Skeletal muscle tissue (tissue), 4 donors: ENCODE results near the gene NRL. TPM values are rescaled to one million over a fixed set of nuclear protein-coding genes. Genes with fewer than 3 reads are reported as not detected.

Experiments
- H3K27ac ChIP-seq: one replicate; pipeline ENCODE4 v1.7.0; 2013; ENCODE audit warnings: mild to moderate bottlenecking, low read depth, low read length, inconsistent platforms
- H3K27me3 ChIP-seq, 3 donors: one replicate each; pipeline ENCODE4 v1.7.0; 2013; ENCODE audit warnings: low read length in 3 of 3; ENCODE audit not compliant: control insufficient read depth in 3 of 3, insufficient read depth in 3 of 3
- H3K36me3 ChIP-seq, 3 donors: one replicate each; pipeline ENCODE4 v1.7.0; 2013; ENCODE audit warnings: low read length in 3 of 3; ENCODE audit not compliant: control insufficient read depth in 3 of 3, insufficient read depth in 3 of 3
- H3K4me1 ChIP-seq, 3 donors: one replicate each; pipeline ENCODE4 v1.7.0; 2013; ENCODE audit warnings: low read length in 3 of 3, mild to moderate bottlenecking in 3 of 3; ENCODE audit not compliant: control insufficient read depth in 3 of 3, insufficient read depth in 3 of 3
- H3K4me3 ChIP-seq, 3 donors: one replicate each; pipeline ENCODE4 v1.7.0; 2013; ENCODE audit warnings: low read length in 3 of 3
- H3K9ac ChIP-seq, 3 donors: one replicate each; pipeline ENCODE4 v1.7.0; 2013; ENCODE audit warnings: low read length in 3 of 3, mild to moderate bottlenecking in 3 of 3, moderate library complexity in 2 of 3, low read depth in 1 of 3
- H3K9me3 ChIP-seq, 3 donors: one replicate each; pipeline ENCODE4 v1.7.0; 2013; ENCODE audit warnings: low read length in 3 of 3; ENCODE audit not compliant: control insufficient read depth in 3 of 3
- total RNA-seq: library from RNA; depleted of rRNA; stranded (reverse); fragments of >200 nt; gene quantifications from one replicate; pipeline ENCODE4 v1.2.3, GENCODE V29; 2014
- donor health status: Osteomylitis.

The NRL gene
- total RNA-seq, 1 donor from 2014 or later = 2.1 TPM

DNA sequence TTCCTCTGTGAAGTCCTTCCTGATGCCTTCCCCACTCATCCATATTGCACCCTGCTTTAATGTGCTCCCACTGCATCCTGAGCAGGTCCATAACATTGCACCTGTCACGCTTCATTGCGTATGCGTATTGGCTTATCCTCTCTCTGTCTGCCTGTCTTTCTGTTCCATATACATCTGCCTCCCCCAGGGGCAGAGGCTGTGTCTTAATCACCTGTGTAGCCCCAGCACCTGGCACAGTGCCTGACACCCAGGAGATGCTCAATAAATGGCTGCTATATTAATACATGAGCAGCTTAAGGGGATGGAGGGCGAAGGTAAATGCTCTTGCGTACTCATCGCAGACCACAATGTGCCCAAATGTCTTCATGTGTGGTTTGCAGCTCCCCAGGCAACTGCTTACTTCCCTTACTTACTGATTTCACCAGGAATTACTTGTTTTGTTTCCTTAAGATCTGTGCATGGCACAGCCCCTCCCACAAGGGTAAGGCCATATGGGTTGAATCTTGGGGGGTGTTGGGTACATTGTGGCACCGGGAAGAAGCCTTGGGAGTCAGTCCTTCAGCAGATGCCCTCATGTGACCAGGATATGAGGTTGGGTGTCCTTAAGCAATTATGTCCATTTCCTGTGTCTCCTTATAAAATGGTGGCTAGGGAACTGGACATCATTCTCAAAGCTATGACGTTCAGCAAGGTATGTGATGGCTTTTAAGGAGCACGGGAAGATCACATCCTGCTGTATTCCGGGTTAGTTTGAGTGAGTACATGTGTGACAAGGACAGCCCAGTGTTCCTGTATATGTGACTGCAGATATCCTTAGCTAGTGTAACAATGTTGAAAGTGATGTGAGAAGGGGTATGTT, 44.2 kb downstream of the NRL start:
- Histone ChIP-seq H3K4me3 (no peak overlapping the region), H3K9me3 (no peaks in the 10 kb centered on the region), H3K9ac (no peak overlapping the region), H3K4me1 (peaks cover 0 to 6% (median 3%) of the 10 kb centered on the region in 3 donors), H3K36me3 (no peaks in the 10 kb centered on the region), H3K27ac (no peak overlapping the region), H3K27me3 (peaks cover 16 to 40% (median 38%) of the 10 kb centered on the region in 3 donors)

DNA sequence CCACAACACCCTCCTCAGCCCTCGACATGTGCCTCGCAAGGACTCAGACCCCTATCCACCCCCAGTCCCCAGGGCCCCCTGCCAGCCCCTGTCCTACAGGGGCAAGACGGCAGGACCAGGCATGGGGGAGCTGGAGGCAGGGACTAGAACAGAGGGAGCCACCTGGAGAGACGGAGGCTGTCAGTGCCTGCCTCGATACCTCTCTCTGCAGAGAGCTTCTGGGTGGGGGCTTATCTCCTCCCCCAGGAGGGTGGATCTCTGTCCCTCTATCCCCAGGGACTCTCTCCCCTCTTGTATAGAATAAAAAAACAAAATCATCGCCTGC, 45.4 kb downstream of the NRL start:
- no peak overlapping the region for H3K27ac ChIP-seq
- H3K4me3 ChIP-seq = no peak overlapping the region
- peaks cover 0 to 6% (median 3%) of the 10 kb centered on the region in 3 donors for H3K4me1 ChIP-seq
- H3K27me3 ChIP-seq = peaks cover 16 to 34% (median 27%) of the 10 kb centered on the region in 3 donors
- no peak overlapping the region for H3K9ac ChIP-seq
- H3K9me3 ChIP-seq = no peaks in the 10 kb centered on the region
- no peaks in the 10 kb centered on the region for H3K36me3 ChIP-seq

DNA sequence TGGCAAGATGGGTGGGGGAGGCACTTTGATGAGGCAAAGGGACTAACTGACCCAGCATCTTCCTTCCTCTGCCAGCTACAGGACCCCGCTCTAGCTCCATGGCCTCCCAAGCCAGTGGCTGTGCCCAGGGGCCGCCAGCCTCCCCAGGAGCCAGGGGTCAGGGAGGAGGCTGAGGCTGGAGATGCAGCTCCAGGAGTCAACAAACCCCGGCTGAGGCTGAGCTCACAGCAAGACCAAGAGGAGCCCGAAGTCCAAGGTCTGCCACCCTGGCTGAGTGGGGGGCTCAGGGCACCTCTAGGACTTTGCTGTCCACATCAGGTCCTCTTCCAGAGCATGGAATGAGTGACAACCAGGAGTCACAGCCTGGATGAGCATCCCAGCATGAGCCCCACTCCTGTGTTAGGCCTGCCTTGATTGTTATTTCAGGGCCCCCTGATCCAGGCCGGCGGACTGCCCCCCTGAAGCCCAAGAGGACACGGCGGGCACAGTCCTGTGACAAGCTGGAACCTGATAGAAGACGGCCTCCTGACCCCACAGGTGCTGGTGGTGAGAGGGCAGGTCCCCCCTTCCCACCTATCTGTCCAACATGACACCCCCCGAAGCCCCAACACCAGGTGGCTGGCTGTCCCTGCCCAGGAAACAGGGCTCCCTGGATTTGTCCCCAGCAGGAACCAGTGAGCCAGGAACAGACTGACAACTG, 45.9 kb downstream of the NRL start:
- peaks cover 13 to 31% (median 22%) of the 10 kb centered on the region in 3 donors for H3K27me3 ChIP-seq
- no peak overlapping the region for H3K4me3 ChIP-seq
- H3K9me3 ChIP-seq = no peaks in the 10 kb centered on the region
- peaks cover 0 to 6% (median 3%) of the 10 kb centered on the region in 3 donors for H3K4me1 ChIP-seq
- H3K9ac ChIP-seq = no peak overlapping the region
- no peaks in the 10 kb centered on the region for H3K36me3 ChIP-seq
- no peak overlapping the region for H3K27ac ChIP-seq

DNA sequence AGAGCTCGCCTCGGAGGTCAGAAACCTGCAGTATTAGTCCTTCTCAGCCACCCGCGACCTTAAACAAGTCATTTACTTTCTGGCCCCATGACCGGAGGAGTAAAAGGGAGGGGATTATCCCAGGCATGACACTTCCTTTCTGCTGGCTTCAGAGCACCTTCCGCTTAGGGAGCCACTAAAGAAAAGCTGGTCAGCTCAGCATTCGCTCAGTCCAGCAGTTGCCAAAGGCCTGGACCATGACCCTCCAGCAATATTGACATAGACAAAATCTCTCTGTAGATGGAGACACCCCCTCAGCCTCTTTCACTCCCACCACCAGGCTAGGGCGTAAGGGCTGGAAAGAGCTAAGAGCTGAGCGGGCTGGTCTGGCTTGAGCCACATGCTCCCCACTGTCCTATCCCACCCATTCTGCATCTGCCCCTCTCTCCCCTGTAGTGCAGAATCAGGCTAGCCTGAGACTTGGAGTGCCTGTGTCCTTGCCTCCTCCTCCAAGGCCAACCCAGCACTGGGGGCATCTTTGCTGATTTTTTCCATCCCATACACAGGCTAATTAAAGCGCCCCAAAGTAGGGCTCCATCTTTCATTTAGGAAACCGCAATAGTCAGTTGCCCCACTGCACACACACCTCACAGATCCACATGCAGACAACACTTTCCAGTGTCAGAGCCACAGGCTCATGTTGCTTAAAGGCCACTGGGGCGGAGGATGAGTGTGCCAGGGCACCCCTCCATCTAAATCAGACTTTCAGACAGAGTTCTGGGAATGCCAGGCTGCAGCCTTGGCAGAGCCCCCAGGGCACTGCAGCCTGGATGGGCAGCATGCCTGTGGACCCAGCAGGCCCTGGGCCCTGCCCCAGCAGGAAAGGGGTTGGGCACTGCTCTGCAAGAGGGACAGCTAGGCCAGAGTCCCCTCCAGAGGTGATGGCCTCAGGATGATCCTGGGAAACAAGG, 47.3 kb downstream of the NRL start:
- H3K4me1 ChIP-seq = peaks cover 0 to 6% (median 3%) of the 10 kb centered on the region in 3 donors
- no peak overlapping the region for H3K4me3 ChIP-seq
- H3K27ac ChIP-seq = no peak overlapping the region
- no peaks in the 10 kb centered on the region for H3K9me3 ChIP-seq
- H3K36me3 ChIP-seq = no peaks in the 10 kb centered on the region
- peaks cover 6 to 18% (median 7%) of the 10 kb centered on the region in 3 donors for H3K27me3 ChIP-seq
- no peak overlapping the region for H3K9ac ChIP-seq

DNA sequence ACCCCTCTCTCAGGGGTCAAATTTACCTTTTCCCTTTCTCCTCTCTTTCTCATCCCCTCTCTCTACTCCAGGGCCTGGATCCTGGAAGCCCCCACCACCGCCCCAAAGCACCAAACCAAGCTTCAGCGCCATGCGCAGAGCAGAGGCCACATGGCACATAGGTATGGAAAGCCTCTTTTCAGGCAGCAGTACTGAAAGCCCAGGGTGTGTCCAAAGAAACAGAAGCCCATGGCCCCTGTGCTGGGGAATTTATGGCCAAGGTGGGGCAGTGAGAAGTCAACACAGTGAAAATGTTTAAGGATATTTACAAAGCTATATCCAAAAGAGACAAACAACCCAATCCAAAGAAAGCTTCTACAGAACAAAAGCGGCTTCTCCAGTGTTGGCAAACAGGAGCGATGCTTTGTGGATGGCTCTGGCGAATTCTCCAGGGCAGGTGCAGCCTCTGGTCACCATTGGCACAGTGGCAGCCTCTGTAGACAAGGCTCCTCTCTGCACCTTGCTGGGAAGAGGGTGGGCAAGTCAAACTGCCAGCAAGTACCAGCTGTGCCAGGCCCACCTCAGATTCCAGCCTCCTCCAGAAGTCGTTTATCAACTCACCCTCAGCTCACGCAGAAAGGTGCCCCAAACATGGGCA, 48.1 kb downstream of the NRL start:
- Histone ChIP-seq H3K4me3 (no peak overlapping the region), H3K36me3 (no peaks in the 10 kb centered on the region), H3K9me3 (no peaks in the 10 kb centered on the region), H3K27me3 (peaks cover 0 to 10% (median 0%) of the 10 kb centered on the region in 3 donors), H3K4me1 (peaks cover 0 to 1% (median under 1%) of the 10 kb centered on the region in 3 donors), H3K27ac (no peak overlapping the region), H3K9ac (no peak overlapping the region)

DNA sequence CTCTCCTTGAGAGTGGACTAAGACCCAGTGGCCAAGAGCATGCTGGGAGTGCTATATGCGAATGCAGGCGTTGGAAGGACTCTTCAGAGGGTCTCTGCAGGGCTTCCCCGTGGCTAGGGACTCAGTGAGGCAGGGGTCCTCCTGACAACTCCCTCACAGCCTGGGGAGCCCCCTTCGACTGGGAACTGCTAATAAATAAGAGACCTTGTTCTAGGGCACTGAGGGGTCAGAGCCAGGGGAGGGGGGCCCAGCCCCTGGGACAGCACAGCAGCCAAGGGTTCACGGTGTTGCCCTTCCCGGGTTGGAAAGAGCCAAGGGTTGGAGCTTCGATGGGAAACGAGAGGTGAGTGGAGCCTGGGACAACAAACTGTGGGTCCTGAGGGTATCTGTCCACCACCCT, 49.3 kb downstream of the NRL start:
- no peak overlapping the region for H3K27ac ChIP-seq
- H3K4me1 ChIP-seq = no peaks in the 10 kb centered on the region
- H3K9ac ChIP-seq = no peak overlapping the region
- H3K27me3 ChIP-seq = peaks cover 0 to 10% (median 0%) of the 10 kb centered on the region in 3 donors
- no peaks in the 10 kb centered on the region for H3K9me3 ChIP-seq
- no peak overlapping the region for H3K4me3 ChIP-seq
- H3K36me3 ChIP-seq = no peaks in the 10 kb centered on the region

DNA sequence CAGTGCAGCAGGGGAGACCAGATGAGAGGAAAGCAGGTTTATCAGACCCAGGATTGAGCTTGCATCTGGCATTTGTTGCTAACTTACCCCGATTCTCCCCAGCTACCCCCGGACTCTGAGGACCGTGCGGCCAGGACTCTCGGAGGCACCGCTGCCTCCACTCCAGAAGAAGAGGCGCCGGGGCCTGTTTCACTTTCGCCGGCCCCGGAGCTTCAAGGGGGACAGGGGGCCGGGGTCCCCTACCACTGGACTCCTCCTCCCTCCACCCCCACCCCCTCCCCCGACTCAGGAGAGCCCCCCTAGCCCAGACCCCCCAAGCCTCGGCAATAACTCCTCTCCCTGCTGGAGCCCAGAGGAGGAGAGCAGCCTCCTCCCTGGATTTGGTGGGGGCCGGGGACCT, 49.9 kb downstream of the NRL start:
- Histone ChIP-seq H3K9ac (no peak overlapping the region), H3K4me3 (no peak overlapping the region), H3K27ac (no peak overlapping the region), H3K36me3 (no peaks in the 10 kb centered on the region), H3K9me3 (no peaks in the 10 kb centered on the region), H3K4me1 (no peaks in the 10 kb centered on the region), H3K27me3 (peaks cover 0 to 5% (median 0%) of the 10 kb centered on the region in 3 donors)

DNA sequence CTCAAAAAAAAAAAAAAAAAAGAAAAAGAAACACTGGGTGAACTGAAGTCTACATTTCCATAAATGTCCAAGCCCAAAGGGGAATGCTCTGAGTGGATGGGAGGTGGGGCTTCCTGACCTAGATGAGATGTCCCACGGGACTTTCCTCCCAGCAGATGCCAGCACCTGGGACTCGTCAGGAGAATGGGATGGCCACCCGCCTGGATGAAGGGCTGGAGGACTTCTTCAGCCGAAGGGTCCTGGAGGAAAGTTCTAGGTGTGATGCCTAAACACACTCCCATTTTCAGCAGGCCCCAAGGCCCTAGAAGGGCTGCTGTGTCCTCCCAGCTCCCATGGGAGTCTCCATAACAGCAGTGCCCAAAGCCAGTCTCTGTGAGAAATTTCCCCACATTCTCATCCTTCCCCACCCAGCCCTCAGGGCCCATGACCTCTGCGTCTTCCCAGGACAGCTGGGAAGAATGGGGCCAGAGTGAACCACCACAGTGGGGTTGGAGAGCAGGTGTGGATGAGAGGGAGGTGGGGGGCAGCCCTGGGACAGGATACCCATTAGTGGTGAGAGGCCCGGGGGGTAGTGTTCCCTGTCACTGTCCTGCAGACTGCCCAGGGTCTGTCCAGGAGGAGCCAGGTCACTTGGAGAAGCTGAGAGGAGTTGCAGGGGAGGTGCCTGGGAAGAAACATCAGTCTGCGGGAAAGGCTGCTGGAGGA, 50.5 kb downstream of the NRL start:
- H3K27ac ChIP-seq = no peak overlapping the region
- H3K27me3 ChIP-seq = no peaks in the 10 kb centered on the region
- H3K9ac ChIP-seq = no peak overlapping the region
- H3K4me1 ChIP-seq = no peaks in the 10 kb centered on the region
- no peak overlapping the region for H3K4me3 ChIP-seq
- no peaks in the 10 kb centered on the region for H3K9me3 ChIP-seq
- no peaks in the 10 kb centered on the region for H3K36me3 ChIP-seq

GRCh38 chr14:24063263-24063836, 51.4 kb downstream of the NRL start:
- no peaks in the 10 kb centered on the region for H3K27me3 ChIP-seq
- peaks cover 0 to 3% (median 0%) of the 10 kb centered on the region in 3 donors for H3K4me1 ChIP-seq
- no peak overlapping the region for H3K4me3 ChIP-seq
- H3K9me3 ChIP-seq = no peaks in the 10 kb centered on the region
- no peaks in the 10 kb centered on the region for H3K36me3 ChIP-seq
- no peak overlapping the region for H3K9ac ChIP-seq
- H3K27ac ChIP-seq = no peak overlapping the region
